ENCODE data around the gene PHEX. TPM values are rescaled to one million over a fixed set of nuclear protein-coding genes. Genes with fewer than 3 reads are reported as not detected.

PHEX gene
- polyA plus RNA-seq, 1 donor (not counting 4 experiments of a cell fraction or from before 2014, with no cell fraction given), result 0.80 TPM

DNA sequence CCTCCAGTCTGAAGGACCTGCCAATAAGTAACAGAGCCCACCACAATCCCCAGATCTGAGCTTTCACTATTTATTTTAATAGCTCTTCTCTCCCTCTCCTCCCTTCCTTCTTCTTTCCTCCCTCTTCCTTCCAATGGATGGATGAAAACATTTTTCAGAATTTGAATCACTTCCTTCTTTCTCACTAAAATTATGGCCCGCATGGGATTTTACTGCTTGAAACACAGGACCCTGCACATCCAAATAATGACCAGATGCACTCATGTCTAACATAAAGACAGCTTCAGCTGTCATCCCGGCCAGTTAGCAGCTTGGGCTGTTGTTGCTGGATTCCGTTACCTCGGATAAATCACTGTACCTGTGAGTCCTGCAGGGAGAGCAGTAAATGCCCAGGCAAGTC lies 5.4 kb upstream of the PHEX start:
- Histone ChIP-seq H3K9me3 (ENCODE audit: control insufficient read depth, low read depth, low read length) (no peaks in the 10 kb centered on the region), H3K27ac (ENCODE audit: control insufficient read depth, insufficient read depth, low read length) (no peak overlapping the region), H3K4me2 (ENCODE audit: control insufficient read depth, extremely low read depth, insufficient read depth, low read depth, low read length) (no peak overlapping the region), H3K9me1 (ENCODE audit: control insufficient read depth, extremely low read depth, insufficient read depth, low read length) (no peaks in the 10 kb centered on the region), H2AFZ (ENCODE audit: control insufficient read depth, low read length) (no peak overlapping the region), H3K36me3 (ENCODE audit: control insufficient read depth in 2 of 2, extremely low read depth in 1 of 2, insufficient read depth in 2 of 2, low read length in 2 of 2) (no peaks in the 10 kb centered on the region), H3K27me3 (ENCODE audit: control insufficient read depth, extremely low read depth, insufficient read depth, low read length) (no peaks in the 10 kb centered on the region), H4K20me1 (ENCODE audit: control insufficient read depth, extremely low read depth, insufficient read depth, low read length) (no peaks in the 10 kb centered on the region), H3K79me2 (ENCODE audit: control insufficient read depth, insufficient read depth, low read length) (no peaks in the 10 kb centered on the region), H3K4me1 (ENCODE audit: control insufficient read depth, extremely low read depth, insufficient read depth, low read length) (no peaks in the 10 kb centered on the region), H3K9ac (ENCODE audit: control insufficient read depth, extremely low read depth, insufficient read depth, low read length) (no peak overlapping the region), H3K4me3 (ENCODE audit: control insufficient read depth in 2 of 3, extremely low read depth in 1 of 3, insufficient read depth in 2 of 3, low read depth in 1 of 3, low read length in 3 of 3) (no peak overlapping the region)
- TF ChIP-seq, protein P1, sequence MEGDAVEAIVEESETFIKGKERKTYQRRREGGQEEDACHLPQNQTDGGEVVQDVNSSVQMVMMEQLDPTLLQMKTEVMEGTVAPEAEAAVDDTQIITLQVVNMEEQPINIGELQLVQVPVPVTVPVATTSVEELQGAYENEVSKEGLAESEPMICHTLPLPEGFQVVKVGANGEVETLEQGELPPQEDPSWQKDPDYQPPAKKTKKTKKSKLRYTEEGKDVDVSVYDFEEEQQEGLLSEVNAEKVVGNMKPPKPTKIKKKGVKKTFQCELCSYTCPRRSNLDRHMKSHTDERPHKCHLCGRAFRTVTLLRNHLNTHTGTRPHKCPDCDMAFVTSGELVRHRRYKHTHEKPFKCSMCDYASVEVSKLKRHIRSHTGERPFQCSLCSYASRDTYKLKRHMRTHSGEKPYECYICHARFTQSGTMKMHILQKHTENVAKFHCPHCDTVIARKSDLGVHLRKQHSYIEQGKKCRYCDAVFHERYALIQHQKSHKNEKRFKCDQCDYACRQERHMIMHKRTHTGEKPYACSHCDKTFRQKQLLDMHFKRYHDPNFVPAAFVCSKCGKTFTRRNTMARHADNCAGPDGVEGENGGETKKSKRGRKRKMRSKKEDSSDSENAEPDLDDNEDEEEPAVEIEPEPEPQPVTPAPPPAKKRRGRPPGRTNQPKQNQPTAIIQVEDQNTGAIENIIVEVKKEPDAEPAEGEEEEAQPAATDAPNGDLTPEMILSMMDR (optimal IDR thresholded peaks at IDR 0.05 in 1 of 3, IDR thresholded peaks at IDR 0.05 in 1 of 3, conservative IDR thresholded peaks at IDR 0.05 in 1 of 3; ENCODE audit: extremely low read depth in 1 of 3, insufficient read depth in 2 of 3, low read length in 3 of 3), result no peak
- no peak for TF ChIP-seq EZH2 (IDR thresholded peaks at IDR 0.05; ENCODE audit: low read length)
- DNase-seq (ENCODE audit: low read depth, low spot score) (no peak), FAIRE-seq (no peak)
- dilution Hi-C loops (cut with MboI; ENCODE audit: extremely low pct_ligation_motif_present, low sequenced_read_pairs), result no loop called here

DNA sequence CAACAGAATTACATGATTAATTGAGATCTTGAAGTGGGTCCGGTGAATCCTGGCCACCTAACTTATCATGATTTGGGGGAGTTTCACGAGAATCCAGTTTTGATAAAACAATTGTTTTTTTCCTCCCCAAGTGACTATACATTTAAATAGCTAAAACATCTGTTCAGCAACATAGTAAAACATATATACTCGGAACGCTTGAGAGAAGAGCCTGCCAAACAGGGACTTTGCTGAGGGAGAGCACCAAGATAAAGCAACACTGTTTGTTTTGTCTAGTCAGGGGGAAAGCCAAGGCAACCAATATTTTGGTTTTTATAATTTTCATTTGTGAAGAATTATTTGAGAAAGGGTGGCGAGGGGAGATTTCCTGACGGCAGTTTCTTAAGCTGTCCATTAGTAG lies 381 bp downstream of the PHEX start:
- no peak overlapping the region for H3K4me2 ChIP-seq (ENCODE audit: control insufficient read depth, extremely low read depth, insufficient read depth, low read depth, low read length)
- no peaks in the 10 kb centered on the region for H3K27me3 ChIP-seq (ENCODE audit: control insufficient read depth, extremely low read depth, insufficient read depth, low read length)
- no peak overlapping the region for H3K4me3 ChIP-seq (ENCODE audit: control insufficient read depth in 2 of 3, extremely low read depth in 1 of 3, insufficient read depth in 2 of 3, low read depth in 1 of 3, low read length in 3 of 3)
- DNase-seq (ENCODE audit: low read depth, low spot score) (no peak), FAIRE-seq (no peak)
- H3K27ac ChIP-seq (ENCODE audit: control insufficient read depth, insufficient read depth, low read length), result no peak overlapping the region
- dilution Hi-C loops (cut with MboI; ENCODE audit: extremely low pct_ligation_motif_present, low sequenced_read_pairs), result no loop called here
- no peaks in the 10 kb centered on the region for H3K9me3 ChIP-seq (ENCODE audit: control insufficient read depth, low read depth, low read length)
- no peak overlapping the region for H3K9ac ChIP-seq (ENCODE audit: control insufficient read depth, extremely low read depth, insufficient read depth, low read length)
- no peaks in the 10 kb centered on the region for H3K9me1 ChIP-seq (ENCODE audit: control insufficient read depth, extremely low read depth, insufficient read depth, low read length)
- no peaks in the 10 kb centered on the region for H3K4me1 ChIP-seq (ENCODE audit: control insufficient read depth, extremely low read depth, insufficient read depth, low read length)
- no peaks in the 10 kb centered on the region for H4K20me1 ChIP-seq (ENCODE audit: control insufficient read depth, extremely low read depth, insufficient read depth, low read length)
- no peak overlapping the region for H2AFZ ChIP-seq (ENCODE audit: control insufficient read depth, low read length)
- no peaks in the 10 kb centered on the region for H3K36me3 ChIP-seq (ENCODE audit: control insufficient read depth in 2 of 2, extremely low read depth in 1 of 2, insufficient read depth in 2 of 2, low read length in 2 of 2)
- no peak for TF ChIP-seq EZH2 (IDR thresholded peaks at IDR 0.05; ENCODE audit: low read length)
- TF ChIP-seq, protein P1 (optimal IDR thresholded peaks at IDR 0.05 in 1 of 3, IDR thresholded peaks at IDR 0.05 in 1 of 3, conservative IDR thresholded peaks at IDR 0.05 in 1 of 3; ENCODE audit: extremely low read depth in 1 of 3, insufficient read depth in 2 of 3, low read length in 3 of 3), result no peak
- no peaks in the 10 kb centered on the region for H3K79me2 ChIP-seq (ENCODE audit: control insufficient read depth, insufficient read depth, low read length)
